Astrocyte (in vitro differentiated cells and primary cell): ENCODE measurements around the gene EMX2. TPM values are rescaled to one million over a fixed set of nuclear protein-coding genes. Genes with fewer than 3 reads are reported as not detected.

Source experiments
- DNase-seq: peaks from one replicate; pipeline ENCODE4 v3.0.0-alpha.2; 2010; ENCODE audit warnings: low read depth
- FAIRE-seq: peaks from 2 replicates; lab custom pipeline; 2011; peaks lifted over from hg19 to GRCh38; lab: Jason Lieb, UNC
- H2AFZ ChIP-seq: 2 replicates; pipeline ENCODE4 v1.6.0; 2012; ENCODE audit warnings: low read depth, low read length, inconsistent platforms
- H3K27ac ChIP-seq: 2 replicates; pipeline ENCODE4 v1.5.1; 2011; ENCODE audit warnings: low read depth, low read length, inconsistent platforms
- H3K27me3 ChIP-seq: 2 replicates; pipeline ENCODE4 v1.6.0; 2011; ENCODE audit warnings: low read length, inconsistent platforms; ENCODE audit not compliant: insufficient read depth
- H3K36me3 ChIP-seq: 2 replicates; pipeline ENCODE4 v1.5.1; 2011; ENCODE audit warnings: low read length, inconsistent platforms; ENCODE audit not compliant: insufficient read depth
- H3K4me1 ChIP-seq: 2 replicates; pipeline ENCODE4 v1.5.1; 2011; ENCODE audit warnings: low read length, inconsistent platforms; ENCODE audit not compliant: insufficient read depth
- H3K4me2 ChIP-seq: 2 replicates; pipeline ENCODE4 v1.6.0; 2012; ENCODE audit warnings: low read length, inconsistent platforms
- H3K4me3 ChIP-seq: 2 replicates; pipeline ENCODE4 v1.5.1; 2011; ENCODE audit warnings: low read depth, mild to moderate bottlenecking, low read length, inconsistent platforms; ENCODE audit not compliant: insufficient read depth
- H3K79me2 ChIP-seq: 2 replicates; pipeline ENCODE4 v1.6.0; 2012; ENCODE audit warnings: mild to moderate bottlenecking, low read length, inconsistent platforms; ENCODE audit not compliant: insufficient read depth
- H3K9ac ChIP-seq: 2 replicates; pipeline ENCODE4 v1.6.0; 2012; ENCODE audit warnings: mild to moderate bottlenecking, low read length, inconsistent platforms
- H3K9me3 ChIP-seq: 2 replicates; pipeline ENCODE4 v1.5.1; 2012; ENCODE audit warnings: low read depth, mild to moderate bottlenecking, low read length, inconsistent platforms; ENCODE audit not compliant: insufficient read depth
- H4K20me1 ChIP-seq: 2 replicates; pipeline ENCODE4 v1.6.0; 2012; ENCODE audit warnings: low read length, inconsistent platforms; ENCODE audit not compliant: insufficient read depth
- H3K27ac Mint-ChIP-seq: one replicate; pipeline ENCODE4 v1.8.0; 2021; ENCODE audit warnings: mild to moderate bottlenecking, mixed read lengths; ENCODE audit not compliant: unreplicated experiment
- H3K27me3 Mint-ChIP-seq: one replicate; pipeline ENCODE4 v1.8.0; 2021; ENCODE audit warnings: low read depth, mixed read lengths; ENCODE audit not compliant: unreplicated experiment
- H3K36me3 Mint-ChIP-seq: one replicate; pipeline ENCODE4 v1.8.0; 2021; ENCODE audit warnings: low read depth, mixed read lengths; ENCODE audit not compliant: unreplicated experiment
- H3K4me1 Mint-ChIP-seq: one replicate; pipeline ENCODE4 v1.8.0; 2021; ENCODE audit warnings: low read depth, mixed read lengths; ENCODE audit not compliant: unreplicated experiment
- H3K4me3 Mint-ChIP-seq: one replicate; pipeline ENCODE4 v1.8.0; 2021; ENCODE audit warnings: mild to moderate bottlenecking, moderate library complexity, mixed read lengths; ENCODE audit not compliant: unreplicated experiment
- H3K9me3 Mint-ChIP-seq: one replicate; pipeline ENCODE4 v1.8.0; 2021; ENCODE audit warnings: mild to moderate bottlenecking, mixed read lengths; ENCODE audit not compliant: unreplicated experiment
- CTCF ChIP-seq: IDR thresholded peaks from 2 replicates; pipeline ENCODE4 v1.5.1; 2011; ENCODE audit warnings: low read depth, mild to moderate bottlenecking, inconsistent platforms, low read length, moderate library complexity; ENCODE audit not compliant: insufficient read depth
- EZH2 ChIP-seq: IDR thresholded peaks from 2 replicates; pipeline ENCODE4 v1.6.1; 2012; ENCODE audit warnings: mild to moderate bottlenecking, low read length, inconsistent platforms; ENCODE audit not compliant: insufficient read depth
- total RNA-seq: library from RNA; stranded (reverse); gene quantifications from 2 replicates; pipeline ENCODE4 v1.2.1, GENCODE V29; 2021

The EMX2 gene
- total RNA-seq, 1 donor from 2014 or later: not detected

- Mint-ChIP-seq H3K36me3 (no peaks in the 10 kb centered on the region), H3K9me3 (no peaks in the 10 kb centered on the region), H3K27me3 (peaks cover 67% of the 10 kb centered on the region), H3K27ac (no peak overlapping the region), H3K4me1 (no peaks in the 10 kb centered on the region), H3K4me3 (no peak overlapping the region)
- Histone ChIP-seq H3K27ac (no peak overlapping the region), H4K20me1 (no peaks in the 10 kb centered on the region), H3K9ac (no peak overlapping the region), H3K36me3 (no peaks in the 10 kb centered on the region), H2AFZ (no peak overlapping the region), H3K9me3 (no peaks in the 10 kb centered on the region), H3K79me2 (no peaks in the 10 kb centered on the region), H3K4me2 (no peak overlapping the region), H3K4me3 (no peak overlapping the region), H3K27me3 (no peaks in the 10 kb centered on the region), H3K4me1 (no peaks in the 10 kb centered on the region)
- FAIRE-seq (no peak), DNase-seq (no peak)
- TF ChIP-seq EZH2: no peak
- no peak for TF ChIP-seq CTCF
Observed at GRCh38 chr10:117509573-117509972, 33.0 kb upstream of the EMX2 start.

GRCh38 chr10:117511601-117512390, 30.8 kb upstream of the EMX2 start:
- Histone ChIP-seq H3K36me3 (no peaks in the 10 kb centered on the region), H3K4me1 (no peaks in the 10 kb centered on the region), H3K27me3 (no peaks in the 10 kb centered on the region), H3K27ac (no peak overlapping the region), H2AFZ (no peak overlapping the region), H3K9ac (no peak overlapping the region), H3K4me2 (no peak overlapping the region), H3K79me2 (no peaks in the 10 kb centered on the region), H3K4me3 (no peak overlapping the region), H4K20me1 (no peaks in the 10 kb centered on the region), H3K9me3 (no peaks in the 10 kb centered on the region)
- FAIRE-seq (no peak), DNase-seq (no peak)
- Mint-ChIP-seq H3K9me3 (no peaks in the 10 kb centered on the region), H3K36me3 (no peaks in the 10 kb centered on the region), H3K27me3 (peaks cover 58% of the 10 kb centered on the region), H3K4me3 (no peak overlapping the region), H3K4me1 (no peaks in the 10 kb centered on the region), H3K27ac (no peak overlapping the region)
- TF ChIP-seq CTCF: no peak
- no peak for TF ChIP-seq EZH2

- no peaks in the 10 kb centered on the region for H3K36me3 Mint-ChIP-seq
- Histone ChIP-seq H3K4me2 (no peak overlapping the region), H3K36me3 (no peaks in the 10 kb centered on the region), H4K20me1 (no peaks in the 10 kb centered on the region), H3K9ac (no peak overlapping the region), H3K9me3 (no peaks in the 10 kb centered on the region), H2AFZ (no peak overlapping the region), H3K79me2 (no peaks in the 10 kb centered on the region), H3K4me1 (no peaks in the 10 kb centered on the region), H3K4me3 (no peak overlapping the region), H3K27ac (no peak overlapping the region), H3K27me3 (no peaks in the 10 kb centered on the region)
- H3K4me3 Mint-ChIP-seq: no peak overlapping the region
- DNase-seq (no peak), FAIRE-seq (no peak)
- TF ChIP-seq EZH2: no peak
- no peak for TF ChIP-seq CTCF
- H3K9me3 Mint-ChIP-seq: peaks cover 2% of the 10 kb centered on the region
- H3K4me1 Mint-ChIP-seq: no peaks in the 10 kb centered on the region
- peaks cover 58% of the 10 kb centered on the region for H3K27me3 Mint-ChIP-seq
- no peak overlapping the region for H3K27ac Mint-ChIP-seq
Observed at GRCh38 chr10:117514971-117515370, 27.6 kb upstream of the EMX2 start.
